ENCODE data around the gene LILRB5.
"Not testable (repeated sequence)": the region's sequence is repeated elsewhere in the genome, so short reads cannot be mapped to it uniquely, and the experiment has no call there.

- TF ChIP-seq CTCF, POLR2A (IDR thresholded peaks at IDR 0.05): not testable (repeated sequence)
Measured at GRCh38 chr19:54274516-54274915, 17.4 kb upstream of the LILRB5 start.

Measured in body of pancreas (tissue), 4 donors.